SIG-M5 (cell line): Measurements from ENCODE around the gene ABHD16A.

ENCODE experiments used
- DNase-seq: peaks from one replicate; lab custom pipeline; 2025; lab: John Stamatoyannopoulos, UW

Gene ABHD16A

GRCh38 chr6:31689249-31690110, 13.6 kb downstream of the ABHD16A start:
- no peak for DNase-seq

DNA sequence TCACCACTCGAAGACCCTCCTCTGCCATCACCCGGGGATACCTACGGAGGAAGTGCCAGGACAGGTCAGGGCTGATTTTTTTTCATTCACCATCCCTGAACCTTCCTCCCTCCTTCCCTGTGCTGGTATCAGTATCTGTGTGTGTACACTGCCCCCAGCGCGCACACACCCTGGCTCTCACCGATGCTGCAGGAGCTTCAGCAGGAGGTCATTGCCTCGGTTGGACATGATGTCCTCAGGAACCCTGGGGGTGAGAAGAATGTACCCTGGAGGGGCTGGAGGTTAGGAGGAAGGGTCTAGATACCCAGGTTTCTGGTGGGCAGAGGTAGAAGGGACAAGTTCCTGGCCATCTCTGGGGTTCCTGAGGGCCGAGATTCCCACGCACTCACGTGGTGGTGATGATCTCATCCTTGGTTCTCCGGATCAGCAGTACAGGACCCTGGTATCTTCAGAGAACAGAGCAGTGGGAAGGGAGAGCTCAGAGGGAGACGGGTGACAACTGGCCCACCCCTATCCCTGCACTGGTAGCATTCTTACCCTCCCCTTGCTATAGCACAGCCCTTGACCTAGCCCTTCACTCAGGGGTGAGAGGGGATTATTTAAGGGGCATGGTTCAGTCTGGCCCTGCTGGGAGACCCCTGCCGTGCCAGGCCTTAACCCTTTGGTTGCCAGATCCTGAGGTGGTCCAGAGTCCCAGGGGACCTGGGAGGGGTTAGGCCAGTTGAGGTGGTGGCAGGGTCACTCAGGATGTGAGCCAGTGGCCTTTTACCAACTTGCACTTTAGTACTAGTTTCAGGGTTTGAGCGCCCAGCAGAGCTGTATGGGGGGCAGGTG, 15.0 kb downstream of the ABHD16A start:
- no peak for DNase-seq

DNA sequence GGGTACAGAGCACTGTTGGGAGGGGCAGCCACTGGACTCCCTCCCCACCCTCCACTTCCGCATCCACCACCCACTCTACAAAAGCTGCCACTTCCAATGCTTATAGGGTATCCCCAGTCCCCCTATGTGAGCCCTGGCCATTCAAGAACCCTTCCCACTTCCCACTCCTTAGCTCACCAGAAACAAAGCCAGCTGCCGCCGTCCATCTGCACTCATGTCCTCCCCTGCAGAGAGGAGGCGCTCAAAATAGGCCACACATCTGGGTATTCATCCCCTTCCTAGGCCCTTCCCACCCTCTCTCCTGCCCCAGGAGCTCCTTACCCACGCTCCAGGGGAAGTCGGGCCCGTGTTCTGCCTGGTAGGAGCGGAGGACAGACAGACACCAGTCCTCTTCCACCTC, 15.8 kb downstream of the ABHD16A start:
- DNase-seq: no peak

DNA sequence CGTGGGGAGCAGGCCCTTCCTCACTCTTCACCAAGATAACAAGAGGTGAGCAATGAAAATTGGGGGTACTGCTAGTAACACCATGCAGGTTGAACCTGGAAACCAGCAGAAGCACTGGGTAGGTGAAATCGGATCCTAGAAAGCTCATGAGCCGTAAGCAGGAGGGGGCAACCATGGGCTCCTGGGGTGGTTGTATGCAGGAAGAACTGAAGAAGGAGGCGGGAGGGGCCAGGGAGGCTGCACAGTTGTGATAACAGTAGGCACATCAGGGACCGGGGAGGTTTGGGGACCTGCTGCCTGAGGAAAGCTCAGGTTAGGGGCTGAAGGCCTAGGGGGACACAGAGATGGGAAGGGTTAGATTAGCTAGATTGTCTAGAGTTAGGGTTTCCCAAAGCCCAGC, 16.6 kb downstream of the ABHD16A start:
- DNase-seq: no peak

DNA sequence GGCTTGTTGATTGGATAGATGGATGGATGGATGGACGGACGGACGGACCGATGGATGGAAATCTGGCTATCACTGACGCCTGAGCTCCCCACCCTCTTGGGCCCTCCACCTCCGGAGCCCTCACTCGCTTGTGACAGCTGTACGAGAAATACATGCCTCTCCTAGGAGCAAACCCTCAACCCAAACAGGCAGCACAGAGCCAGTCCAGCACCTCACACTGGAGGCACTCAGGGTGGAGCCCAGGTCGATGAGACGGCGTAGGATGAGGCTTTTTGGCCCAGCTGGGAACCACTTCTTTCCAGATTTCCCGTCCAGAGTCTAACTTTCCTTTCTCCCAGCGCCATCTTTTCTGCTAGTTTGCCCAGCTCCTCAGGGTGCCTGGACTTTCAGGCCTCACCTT, 19.5 kb downstream of the ABHD16A start:
- DNase-seq: no peak

- no peak for DNase-seq
Measured at GRCh38 chr6:31681135-31681671, 21.9 kb downstream of the ABHD16A start.

DNA sequence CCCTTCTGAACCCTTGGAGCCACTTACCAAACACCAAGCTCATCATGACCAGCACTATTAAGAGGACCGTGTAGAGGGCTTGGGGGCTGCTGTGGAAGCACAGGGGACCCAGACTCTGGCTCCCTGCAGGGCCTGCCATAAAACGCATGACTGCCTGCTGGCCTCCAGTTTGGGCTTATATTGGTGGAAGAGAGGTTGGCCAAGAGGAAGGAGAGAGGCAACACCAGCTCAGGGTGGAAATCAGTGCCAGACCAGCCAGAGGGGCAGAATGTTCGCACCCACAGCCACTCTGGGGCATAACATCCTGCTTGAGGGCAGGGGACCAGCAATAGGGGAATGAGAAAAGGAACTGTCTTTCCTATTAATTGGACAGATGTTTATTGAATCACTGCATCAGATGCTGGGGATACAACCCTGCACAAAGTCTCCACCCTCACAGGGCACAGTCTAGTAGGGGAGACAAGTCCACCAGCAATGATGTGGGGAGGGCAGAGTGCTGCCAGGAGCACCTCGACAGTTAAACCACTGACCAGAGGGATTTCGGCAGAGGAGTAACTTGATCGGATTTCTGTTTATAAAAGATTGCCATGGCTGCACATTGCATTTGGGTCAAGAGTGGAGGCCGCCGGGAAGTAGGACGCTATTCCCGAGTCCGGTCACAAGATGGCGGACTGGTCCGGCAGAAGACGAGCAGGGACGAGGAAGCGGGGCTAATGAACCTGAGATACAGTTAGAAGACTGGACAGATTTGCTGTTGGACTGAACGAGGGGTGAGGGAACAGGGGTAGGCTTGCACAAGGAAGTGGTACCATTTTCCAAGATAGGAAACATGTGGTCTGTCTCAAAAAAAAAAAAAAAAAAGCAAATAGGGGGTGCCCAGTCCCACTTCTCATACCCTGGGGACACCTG, 22.6 kb downstream of the ABHD16A start, which contains the start of gene LY6G5C:
Gene LY6G5C (minus strand): TSS at position 842 of the 909 bp plus-strand sequence. CDS start 694 bp downstream, at position 148.
- DNase-seq: no peak

- DNase-seq: no peak
Measured at GRCh38 chr6:31677955-31678354, 25.2 kb downstream of the ABHD16A start.

DNA sequence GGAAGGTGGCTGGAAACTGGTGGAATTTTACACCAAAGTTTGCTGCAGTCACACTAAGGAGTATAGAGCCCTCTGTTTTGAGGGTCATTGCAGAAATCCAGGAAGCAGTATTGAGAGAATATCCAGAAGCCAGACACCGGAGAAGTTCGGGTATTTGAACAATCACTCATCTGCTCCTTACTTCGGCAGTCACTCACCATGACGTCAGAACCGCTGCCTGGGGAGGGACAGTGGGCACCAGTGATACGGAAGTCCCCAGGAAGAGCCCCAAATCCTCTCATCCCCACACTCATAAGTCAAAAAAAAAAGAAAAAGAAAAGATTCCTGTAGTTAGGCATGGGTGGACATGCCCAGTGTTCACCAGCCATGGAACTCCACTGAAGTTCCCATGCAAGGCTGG, 26.2 kb downstream of the ABHD16A start:
- DNase-seq: no peak

DNA sequence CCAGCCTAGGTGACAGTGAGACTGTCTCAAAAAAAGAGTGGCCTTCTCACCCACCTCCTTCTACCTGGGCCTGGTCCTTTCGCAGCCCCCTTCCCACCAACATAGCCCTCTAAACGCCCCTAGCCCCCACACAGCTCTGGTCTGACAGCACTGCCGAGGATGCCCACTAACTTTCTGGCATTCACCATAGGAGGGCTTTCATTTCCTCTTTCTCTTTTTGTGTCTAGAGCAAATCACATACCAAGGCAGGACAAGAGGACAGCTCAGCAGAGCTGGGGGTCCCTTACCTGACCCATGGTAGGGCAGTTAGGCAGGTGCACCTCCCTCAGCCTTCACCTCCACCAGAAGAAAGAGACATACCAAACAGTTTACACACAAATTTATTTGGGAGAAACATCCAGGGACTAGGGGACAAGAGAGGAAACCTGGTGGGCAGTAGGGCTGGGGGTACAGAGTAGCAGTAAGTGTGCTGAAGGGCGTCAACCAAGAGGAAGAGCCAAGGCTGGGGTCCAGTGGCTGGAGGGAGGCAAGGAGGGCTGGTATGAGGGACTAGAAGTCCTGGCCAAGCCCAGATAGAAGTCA, 26.7 kb downstream of the ABHD16A start:
- DNase-seq: no peak

GRCh38 chr6:31669676-31670075, 33.4 kb downstream of the ABHD16A start, which contains the start of gene LY6G5B:
LY6G5B (plus strand) TSS chr6:31669976; CDS start chr6:31670951, 975 bp downstream.
- no peak for DNase-seq

DNA sequence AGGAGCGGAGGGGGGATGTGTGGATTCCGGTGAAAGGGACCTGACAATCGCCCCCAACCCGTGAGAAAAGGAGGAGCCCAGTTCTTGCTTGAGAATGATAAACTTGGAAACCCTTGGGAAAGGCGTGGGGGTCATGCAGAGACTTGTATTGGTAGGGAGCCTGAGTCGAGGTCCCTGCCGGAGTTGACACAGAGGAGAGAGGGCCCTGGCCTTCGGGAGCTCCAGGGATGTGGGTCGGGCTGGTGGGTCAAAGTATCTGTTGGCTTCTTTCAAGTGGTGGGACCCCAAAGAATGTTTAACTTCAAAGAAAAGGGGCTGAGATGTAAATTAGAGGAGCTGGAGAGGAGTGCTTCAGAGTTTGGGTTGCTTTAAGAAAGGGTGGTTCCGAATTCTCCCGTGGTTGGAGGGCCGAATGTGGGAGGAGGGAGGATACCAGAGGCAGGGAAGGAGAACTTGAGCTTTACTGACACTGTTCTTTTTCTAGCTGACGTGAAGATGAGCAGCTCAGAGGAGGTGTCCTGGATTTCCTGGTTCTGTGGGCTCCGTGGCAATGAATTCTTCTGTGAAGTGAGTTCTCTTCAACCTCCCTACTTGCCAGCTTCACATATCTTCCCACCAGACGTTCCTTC, 36.7 kb downstream of the ABHD16A start:
- no peak for DNase-seq

GRCh38 chr6:31665501-31666336, 37.4 kb downstream of the ABHD16A start, which contains the start of gene CSNK2B:
CSNK2B (plus strand) TSS chr6:31666080; CDS start chr6:31666832, 752 bp downstream.
- peak; percentile 89 for DNase-seq

DNA sequence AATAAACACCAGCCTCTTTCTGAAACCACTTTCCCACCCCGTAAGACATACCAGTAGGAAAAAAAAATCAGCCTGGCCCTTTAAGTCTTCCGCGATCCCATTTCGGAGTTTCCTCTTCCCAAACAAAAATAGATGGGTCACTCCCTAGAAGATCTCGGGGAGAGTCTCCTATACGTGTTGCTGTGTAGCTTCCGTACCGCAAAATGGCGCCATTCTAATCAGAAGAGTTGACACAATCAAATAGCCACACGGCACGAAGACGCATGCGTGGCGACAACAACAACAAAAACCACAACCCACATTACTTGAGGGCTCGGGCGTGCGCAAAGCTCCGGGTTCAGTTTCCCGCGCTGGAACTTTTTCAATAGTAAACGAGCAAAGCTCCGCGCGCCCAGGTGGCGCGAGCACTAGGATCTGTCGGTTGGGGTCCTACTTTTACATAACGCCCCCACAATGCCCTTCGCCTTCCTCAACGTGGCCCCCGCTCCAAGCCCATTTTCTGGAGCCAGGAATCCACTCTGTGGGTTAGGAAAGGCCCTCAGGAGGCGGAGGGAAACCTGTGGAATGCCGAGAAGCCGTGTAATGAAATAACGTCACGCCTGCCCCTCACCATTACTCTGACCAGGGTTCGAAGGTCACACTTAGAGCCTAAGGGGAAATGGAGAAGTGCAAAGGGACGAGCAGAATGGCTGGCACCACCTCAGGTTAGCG, 38.2 kb downstream of the ABHD16A start, which contains the start of gene GPANK1:
Gene GPANK1 (minus strand): TSS at position 208 of the 711 bp plus-strand sequence. CDS start 519 bp downstream, outside the sequence.
- DNase-seq: peak; percentile 59

GRCh38 chr6:31663961-31664789, 38.9 kb downstream of the ABHD16A start:
- no peak for DNase-seq

DNA sequence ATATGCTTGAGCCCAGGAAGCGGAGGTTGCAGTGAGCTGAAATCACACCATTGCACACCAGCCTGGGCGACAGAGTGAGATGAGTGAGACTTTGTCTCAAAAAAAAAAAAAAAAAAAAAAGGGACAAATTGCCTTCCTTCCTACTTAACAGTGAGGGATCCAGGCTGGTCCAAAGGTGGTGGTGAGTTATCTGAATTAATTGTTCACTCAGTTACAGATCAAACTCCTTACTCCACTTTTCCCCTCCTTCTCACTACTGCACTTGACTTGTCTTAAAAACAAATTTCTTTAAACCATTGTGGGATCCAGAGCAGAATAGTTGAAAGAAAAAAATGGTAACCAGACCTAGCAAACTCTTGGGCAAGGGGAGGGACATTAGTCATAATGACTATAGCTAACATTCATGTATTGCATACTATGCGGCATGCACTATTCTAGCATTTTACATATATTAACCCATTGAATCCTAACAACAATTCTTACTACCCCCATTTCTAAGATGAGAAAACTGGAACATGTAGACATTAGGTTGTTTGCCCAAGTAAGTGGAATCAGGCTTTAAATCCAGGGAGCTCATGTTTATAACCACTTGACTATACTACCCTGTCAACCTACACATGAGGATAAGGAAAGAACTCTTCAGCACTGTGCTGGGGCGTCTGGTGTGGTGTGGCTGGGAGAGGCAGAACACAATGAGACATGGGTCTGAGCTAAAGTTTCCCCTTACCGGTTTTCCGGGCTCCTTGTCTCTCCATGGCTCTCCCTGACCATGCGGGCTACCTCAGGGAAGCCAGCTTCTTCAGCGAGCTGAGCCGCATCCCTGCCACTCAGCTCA, 39.8 kb downstream of the ABHD16A start:
- DNase-seq: no peak
